HG02943 (cell line): ENCODE data around the gene JMJD7.
"Not testable (repeated sequence)": the region's sequence is repeated elsewhere in the genome, so short reads cannot be mapped to it uniquely, and the experiment has no call there.

Experiments
- ATAC-seq: cut with Tn5 transposase; IDR thresholded peaks from one replicate; pipeline ENCODE4 v1.9.1; 2021; ENCODE audit warnings: mild to moderate bottlenecking, low read depth, moderate library complexity; ENCODE audit not compliant: unreplicated experiment

Gene JMJD7

DNA sequence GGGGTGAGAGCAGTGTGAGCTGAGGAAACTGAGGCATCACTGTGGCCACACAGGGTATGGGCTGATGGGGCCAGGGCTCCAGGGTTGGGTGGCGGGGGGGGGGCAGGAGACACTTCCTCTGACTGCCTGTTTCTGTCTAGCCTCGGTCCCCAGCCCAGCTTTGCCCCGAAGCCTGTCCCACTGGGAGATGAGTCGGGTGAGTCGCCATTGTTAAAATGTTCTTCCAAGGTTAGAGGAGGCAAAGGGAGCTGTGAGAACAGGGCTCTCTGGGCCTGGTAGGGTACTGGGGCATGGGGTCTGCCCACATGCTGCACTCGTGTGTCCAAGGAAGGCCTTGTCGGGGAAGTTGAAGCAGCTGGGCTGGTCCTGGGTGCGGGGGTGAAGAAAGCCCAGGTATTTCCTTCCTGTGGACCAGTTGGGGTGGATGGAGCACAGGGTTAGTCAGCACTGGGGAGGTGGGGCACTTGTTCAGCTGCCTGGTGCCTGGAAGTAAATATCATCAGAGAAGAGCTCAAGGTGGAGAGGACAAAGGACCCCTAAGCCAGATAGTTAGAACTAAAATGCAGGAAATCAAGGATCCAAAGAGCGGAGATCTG lies 8.3 kb upstream of the JMJD7 start:
- no peak for ATAC-seq

- no peak for ATAC-seq
These were observed 7.0 kb upstream of the JMJD7 start for GRCh38 chr15:41820791-41821423.

DNA sequence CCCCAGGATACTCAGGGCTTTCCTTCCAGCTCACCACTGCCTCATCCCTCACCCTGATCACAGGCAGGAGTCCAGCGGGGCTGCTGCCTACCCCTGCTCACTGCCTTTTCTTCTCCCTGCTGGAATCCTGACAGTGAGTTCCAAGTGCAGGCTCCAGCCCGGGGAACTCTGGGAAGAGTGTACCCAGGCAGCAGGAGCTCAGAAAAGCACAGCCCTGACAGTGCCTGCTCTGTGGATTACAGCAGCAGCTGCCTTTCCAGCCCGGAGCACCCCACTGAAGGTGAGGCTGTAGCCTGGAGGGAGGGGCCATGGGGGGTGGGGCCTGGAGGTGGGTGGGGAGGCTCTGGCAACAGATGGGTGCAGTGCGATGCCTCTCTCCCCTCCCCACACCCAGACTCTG lies 6.1 kb upstream of the JMJD7 start:
- no peak for ATAC-seq

- no peak for ATAC-seq
These were observed 5.4 kb upstream of the JMJD7 start for GRCh38 chr15:41822471-41822870.

GRCh38 chr15:41822957-41823356 lies 4.9 kb upstream of the JMJD7 start:
- ATAC-seq: no peak

- no peak for ATAC-seq
These were observed 4.4 kb upstream of the JMJD7 start for GRCh38 chr15:41823502-41823901.

DNA sequence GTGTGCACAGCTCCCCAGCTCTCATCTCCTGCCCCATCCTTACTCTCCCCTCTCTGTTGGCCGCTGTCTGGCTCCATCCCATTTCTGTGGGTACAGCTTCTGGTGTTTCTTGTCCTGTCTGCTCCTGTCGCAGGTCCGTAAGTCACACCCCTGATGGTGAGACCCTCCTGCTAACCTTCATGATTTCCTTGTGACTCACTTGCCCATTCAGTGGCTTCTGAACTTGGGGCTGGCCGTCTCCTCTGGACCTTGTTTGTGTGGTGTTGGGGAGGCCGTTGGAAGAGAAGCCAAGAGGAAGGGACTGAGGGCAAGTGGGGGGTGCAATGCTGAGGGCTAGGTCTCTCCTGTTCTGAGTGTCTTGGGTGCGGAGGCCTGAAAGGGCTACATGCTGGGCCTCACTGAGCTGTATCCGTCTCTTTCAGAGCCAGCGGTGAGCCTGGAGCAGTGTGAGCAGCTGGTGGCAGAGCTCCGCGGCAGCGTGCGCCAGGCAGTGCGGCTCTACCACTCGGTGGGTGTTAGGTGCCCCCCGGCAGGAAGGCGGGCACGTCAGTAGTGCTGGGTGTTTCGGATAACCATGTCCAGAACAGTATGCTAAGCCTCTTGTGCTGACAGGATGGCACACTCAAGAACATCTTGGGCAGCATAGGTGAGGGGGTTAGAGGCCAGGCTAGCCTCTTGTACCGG lies 3.7 kb upstream of the JMJD7 start:
- ATAC-seq: no peak

GRCh38 chr15:41825145-41825544 lies 2.7 kb upstream of the JMJD7 start:
- no peak for ATAC-seq

DNA sequence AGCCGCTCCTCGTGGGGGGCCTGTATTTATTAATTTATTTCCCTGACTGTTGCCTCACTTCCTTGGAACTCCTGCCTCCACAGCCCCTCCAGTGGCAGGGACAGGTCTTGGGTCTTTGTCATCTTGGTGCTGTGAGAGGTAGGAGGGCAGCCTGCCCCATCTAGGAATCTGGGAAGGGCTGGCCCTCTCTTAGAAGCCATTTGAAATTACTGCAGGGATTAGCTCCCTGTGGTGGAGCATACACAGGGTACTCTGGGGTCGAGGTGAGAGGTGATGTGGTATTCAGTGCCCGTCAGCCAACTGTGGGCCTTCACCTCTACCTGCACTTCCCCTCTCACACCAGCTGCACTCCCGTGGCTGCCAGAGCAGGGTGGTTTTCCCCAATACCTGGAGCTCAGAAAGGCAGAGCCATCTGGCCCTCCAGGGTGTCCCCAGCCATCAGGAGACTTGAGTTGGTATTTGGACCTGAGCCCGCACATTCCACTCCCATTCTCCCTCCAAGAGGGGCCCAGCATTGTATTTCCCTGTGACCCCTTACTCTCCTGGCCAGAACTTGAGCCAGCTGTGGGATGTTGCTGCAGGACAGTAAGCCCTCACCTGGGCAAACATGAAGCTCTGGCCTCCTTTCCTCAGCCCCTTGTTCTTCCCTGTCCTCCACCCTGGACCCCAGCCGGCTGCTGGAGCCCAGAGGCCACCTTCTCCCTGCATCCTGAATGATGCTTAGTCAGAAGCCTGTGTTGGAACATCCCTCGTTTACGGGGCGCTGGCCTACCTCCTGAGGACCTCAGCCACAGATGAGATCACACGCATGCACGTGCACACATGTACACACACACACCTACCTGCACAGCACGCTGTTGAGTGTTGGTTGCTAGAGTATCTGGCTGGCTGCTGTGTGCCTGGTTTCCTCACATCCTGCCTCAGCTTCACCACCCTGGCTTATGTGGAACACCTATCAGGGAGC lies 2.0 kb upstream of the JMJD7 start:
- no peak for ATAC-seq

GRCh38 chr15:41827290-41827879 lies 507 bp upstream of the JMJD7 start:
- no peak for ATAC-seq

GRCh38 chr15:41828807-41829141 lies 882 bp downstream of the JMJD7 start:
- no peak for ATAC-seq

DNA sequence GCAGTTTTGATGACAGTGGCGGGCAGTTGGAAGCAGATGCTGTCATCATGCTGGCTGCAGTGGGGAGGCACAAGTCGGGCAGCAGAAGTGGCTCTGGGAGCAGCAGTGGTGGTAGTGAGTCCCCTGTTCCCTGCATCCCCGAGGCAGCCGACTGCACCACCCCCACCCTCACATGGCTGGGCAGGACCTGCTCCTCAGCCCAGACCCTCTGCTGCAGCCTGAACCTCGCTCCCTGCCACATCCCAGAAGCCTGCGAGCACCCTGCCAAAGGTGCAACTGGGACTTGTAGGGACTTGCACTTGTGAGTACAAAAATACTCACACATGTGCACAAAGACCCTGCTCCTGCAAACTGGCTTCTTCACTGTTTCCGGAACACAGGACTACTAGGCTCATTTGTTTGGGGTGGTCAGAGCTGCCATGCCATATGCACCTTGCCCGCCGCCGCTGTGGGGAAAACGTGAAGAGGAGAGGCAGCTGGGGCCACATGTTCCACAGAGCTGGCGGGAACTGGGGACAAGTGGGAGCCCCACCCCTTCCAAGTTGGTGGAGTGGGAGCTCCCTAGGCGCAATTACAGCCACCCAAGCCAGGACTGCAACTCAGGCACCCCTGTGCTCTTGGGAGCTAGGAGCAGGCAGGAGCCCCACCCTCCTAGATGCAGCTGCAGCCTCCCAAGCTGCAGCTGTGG lies 2.2 kb downstream of the JMJD7 start:
- no peak for ATAC-seq

DNA sequence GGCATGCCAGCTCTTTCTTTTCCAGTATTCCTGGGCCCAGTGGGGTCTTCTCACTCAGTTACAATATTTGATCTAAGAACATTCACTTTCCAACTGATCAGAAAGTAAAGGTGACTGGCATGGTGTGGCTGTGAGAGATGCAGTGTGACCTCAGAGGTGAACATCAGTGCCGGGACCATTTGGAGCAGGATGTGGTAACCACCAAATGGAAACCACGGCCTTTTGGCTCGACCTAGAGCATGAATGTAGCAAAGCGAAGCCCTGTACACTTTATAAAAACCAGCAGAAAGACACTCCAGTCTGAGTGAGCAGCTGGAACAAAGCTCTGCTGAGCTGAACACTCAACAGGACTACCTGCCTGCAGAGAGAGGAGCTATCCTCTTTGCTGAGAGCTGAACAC lies 3.4 kb downstream of the JMJD7 start:
- not testable (repeated sequence) for ATAC-seq

- ATAC-seq: no peak
These were observed 4.3 kb downstream of the JMJD7 start for GRCh38 chr15:41832208-41832607.

- no peak for ATAC-seq
These were observed 5.0 kb downstream of the JMJD7 start for GRCh38 chr15:41832875-41833274.

- no peak for ATAC-seq
These were observed 6.2 kb downstream of the JMJD7 start for GRCh38 chr15:41834096-41834495.

DNA sequence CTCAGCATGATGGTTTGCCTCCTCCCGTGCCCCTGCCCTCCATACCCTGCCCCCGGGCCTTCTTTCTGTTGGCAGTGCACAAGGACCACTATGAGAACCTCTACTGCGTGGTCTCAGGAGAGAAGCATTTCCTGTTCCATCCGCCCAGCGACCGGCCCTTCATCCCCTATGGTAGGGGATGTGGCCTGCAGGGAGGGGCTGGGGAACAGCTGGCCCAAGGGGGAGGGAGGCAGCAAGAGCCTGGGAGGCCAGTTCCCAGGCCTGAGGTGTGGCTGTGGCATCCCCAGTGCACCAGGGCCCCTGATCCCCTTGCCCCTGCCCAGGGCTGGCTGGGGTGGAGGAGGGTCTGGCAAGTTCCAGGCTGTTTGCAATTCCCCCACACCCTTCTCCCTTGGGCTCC lies 8.2 kb downstream of the JMJD7 start:
- ATAC-seq: no peak

DNA sequence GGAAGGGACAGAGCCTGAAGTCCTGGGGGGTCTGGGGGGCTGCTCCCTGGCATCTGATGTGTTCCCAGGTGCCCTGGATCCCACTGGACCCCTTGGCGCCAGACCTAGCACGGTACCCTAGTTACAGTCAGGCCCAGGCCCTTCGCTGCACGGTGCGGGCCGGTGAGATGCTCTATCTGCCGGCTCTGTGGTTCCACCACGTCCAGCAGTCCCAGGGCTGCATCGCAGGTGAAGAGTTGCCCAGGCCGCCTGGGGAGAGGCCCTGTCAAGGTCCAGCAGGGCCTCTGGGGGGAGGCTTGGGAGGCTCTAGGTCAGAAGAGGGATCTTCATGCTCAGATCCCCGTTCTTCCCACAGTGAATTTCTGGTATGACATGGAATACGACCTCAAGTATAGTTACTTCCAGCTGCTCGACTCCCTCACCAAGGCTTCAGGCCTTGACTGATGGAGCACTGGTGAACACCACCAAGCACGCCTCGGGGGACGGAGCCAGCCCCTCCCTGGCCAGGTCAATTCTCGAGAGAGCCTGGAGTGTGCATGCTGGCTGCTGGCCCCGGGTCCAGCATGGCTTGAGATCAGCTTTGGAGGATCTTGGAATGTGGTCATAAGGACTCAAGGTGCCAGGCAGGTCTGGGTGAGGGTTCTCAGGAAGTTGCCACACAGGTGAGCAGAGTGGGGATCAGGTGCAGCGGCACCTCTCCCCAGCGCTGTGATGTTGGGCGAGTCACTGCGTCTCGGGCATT lies 9.0 kb downstream of the JMJD7 start:
- no peak for ATAC-seq

DNA sequence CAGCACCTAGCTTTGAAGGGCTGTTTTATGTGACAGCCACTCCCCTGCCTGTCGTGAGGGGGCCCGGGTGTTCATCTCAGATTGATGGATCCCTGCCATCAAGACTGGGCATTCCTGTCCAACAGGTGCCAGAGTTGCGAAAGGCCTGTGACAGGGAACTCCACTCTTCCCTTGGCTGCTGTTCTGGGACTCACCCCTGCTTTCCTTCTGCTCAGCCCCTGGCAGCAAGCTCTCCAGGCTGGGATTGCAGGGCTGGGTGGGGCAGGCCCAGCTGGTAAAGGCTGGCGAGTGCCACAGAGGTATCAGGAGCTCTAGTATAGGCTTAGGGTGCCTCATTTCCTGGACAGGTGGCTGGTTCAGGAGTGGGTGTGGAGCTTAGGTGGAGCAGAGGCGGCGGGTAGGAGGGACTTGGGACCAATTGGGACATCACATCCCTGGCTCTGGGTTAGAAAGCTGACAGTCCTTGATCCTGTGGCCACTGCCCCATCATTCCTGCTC lies 10.6 kb downstream of the JMJD7 start, which contains the start of gene PLA2G4B:
PLA2G4B (plus strand) TSS at position 448 of the 498 bp plus-strand sequence. CDS start 67 bp downstream, outside the sequence.
- ATAC-seq: no peak
